ENCODE data around the gene ATP5MK.
A peak's percentile ranks its signal among the peaks of the same experiment; 100 is the strongest.

DNA sequence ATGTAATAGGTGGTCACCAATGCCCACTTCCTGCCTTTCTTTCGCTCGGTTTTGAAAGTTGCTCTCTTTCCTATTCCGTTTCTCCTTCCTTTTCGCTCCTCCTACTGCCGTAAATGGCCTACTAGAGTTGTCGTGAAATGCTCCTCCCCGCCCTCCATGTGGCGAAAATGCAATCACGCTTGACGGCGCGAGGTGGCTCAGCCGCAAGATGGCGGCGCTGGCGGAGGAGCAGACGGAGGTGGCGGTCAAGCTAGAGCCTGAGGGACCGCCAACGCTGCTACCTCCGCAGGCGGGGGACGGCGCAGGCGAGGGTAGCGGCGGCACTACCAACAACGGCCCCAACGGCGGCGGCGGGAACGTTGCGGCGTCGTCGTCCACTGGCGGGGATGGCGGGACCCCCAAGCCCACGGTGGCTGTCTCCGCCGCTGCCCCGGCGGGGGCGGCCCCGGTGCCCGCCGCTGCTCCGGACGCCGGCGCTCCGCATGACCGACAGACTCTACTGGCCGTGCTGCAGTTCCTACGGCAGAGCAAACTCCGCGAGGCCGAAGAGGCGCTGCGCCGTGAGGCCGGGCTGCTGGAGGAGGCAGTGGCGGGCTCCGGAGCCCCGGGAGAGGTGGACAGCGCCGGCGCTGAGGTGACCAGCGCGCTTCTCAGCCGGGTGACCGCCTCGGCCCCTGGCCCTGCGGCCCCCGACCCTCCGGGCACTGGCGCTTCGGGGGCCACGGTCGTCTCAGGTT is 28.3 kb downstream of the ATP5MK start, which contains the start of gene TAF5:
- peak; percentile 77 for TF ChIP-seq POLR2A (IDR thresholded peaks at IDR 0.05; ENCODE audit: low read depth, low read length)
- peak; percentile 100 for TF ChIP-seq TAF1 (IDR thresholded peaks at IDR 0.05; ENCODE audit: low read depth, low read length)

Data from GM12891 (cell line).